Upper lobe of right lung (tissue), 1 donor: ENCODE data around the gene POLR2C. TPM values are rescaled to one million over a fixed set of nuclear protein-coding genes. Genes with fewer than 3 reads are reported as not detected.
A peak's percentile ranks its signal among the peaks of the same experiment; 100 is the strongest.

ENCODE experiments used
- ATAC-seq: fragments of 200-7000 bp; cut with Tn5 transposase; one replicate; pipeline ENCODE4 v1.9.1; 2020; ENCODE audit warnings: mild to moderate bottlenecking, moderate library complexity
- DNase-seq: peaks from one replicate; pipeline ENCODE4 v3.0.0-alpha.2; 2020
- H3K27ac ChIP-seq: fragments of 200-600 bp; one replicate; pipeline ENCODE4 v1.8.0; 2022
- H3K27me3 ChIP-seq: fragments of 200-600 bp; one replicate; pipeline ENCODE4 v1.8.0; 2022; ENCODE audit warnings: mild to moderate bottlenecking
- H3K36me3 ChIP-seq: fragments of 200-600 bp; one replicate; pipeline ENCODE4 v1.8.0; 2022
- H3K4me1 ChIP-seq: fragments of 200-600 bp; one replicate; pipeline ENCODE4 v1.8.0; 2022
- H3K4me3 ChIP-seq: fragments of 200-600 bp; one replicate; pipeline ENCODE4 v1.8.0; 2022; ENCODE audit warnings: mild to moderate bottlenecking
- H3K9me3 ChIP-seq: fragments of 200-600 bp; one replicate; pipeline ENCODE4 v1.8.0; 2022
- intact Hi-C: fragments of 100-400 bp; cut with DNase I; formaldehyde crosslinking; loops from one replicate; pipeline ENCODE4 v1.11.0; 2022
- total RNA-seq: library from RNA; stranded (reverse); fragmentation: NEBNext Ultra II Directional; extraction: Animal tissue kit (Norgen Biotek cat#: 25700); gene quantifications from one replicate; pipeline ENCODE4 v1.2.1, GENCODE V29; 2021
- TF ChIP-seq, protein P1 (sequence below): fragments of 200-600 bp; IDR thresholded peaks from one replicate; pipeline ENCODE4 v1.8.0; 2022; ENCODE audit warnings: antibody characterized with exemption
- donor health status: DM: no; HTN: yes; CAD: no; lungs with severe emphysema.

POLR2C gene
- total RNA-seq, 1 donor from 2014 or later: 85.1 TPM

DNA sequence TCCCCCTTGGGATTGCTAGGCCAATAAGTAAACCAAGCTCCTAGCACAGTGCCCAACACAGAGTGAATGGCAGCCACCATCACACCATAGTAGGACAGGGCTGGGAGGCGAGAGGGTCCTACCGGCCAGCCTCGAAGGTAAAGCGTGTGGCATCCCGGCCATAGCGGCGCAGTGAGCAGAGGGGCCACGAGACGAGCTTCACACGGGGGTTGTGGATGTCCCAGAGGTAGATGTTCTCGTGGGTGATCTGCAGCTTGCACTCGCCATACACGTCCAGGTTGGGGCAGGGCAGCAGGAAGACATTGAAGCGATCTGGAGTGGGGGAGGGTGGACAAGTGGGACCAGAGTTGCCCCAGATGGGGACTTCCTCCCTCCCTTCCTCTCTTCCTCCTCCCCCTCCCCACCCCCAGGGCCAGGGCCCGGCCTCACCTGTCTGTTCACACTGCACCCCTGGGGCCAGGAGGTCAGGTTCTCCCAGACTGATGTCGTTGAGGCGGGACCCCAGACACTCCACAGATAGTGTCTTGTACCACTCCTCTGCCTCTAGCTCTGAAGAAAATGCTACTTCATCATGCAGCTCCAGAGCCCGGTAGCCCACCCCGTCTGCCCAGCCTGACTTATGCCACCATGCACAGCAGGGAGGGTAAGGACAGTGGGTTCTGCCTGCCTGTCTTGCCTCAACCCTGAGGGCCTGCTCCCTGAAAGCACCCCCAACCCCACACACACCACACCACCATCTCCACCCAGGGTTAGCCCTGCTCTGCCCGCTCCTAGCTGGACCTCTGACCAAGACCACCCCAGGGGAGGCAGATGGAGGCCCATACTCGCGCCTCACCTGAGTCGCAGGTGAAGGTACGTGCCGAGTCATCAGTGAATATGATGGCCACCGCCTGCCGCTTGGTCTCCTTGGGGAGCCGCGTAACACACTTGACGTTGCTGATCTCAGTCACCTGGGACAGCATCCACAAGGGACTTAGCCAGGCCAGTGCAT, 12.5 kb downstream of the POLR2C start:
- Histone ChIP-seq H3K4me3 (no peak overlapping the region), H3K4me1 (peaks cover 60% of the 10 kb centered on the region), H3K9me3 (no peaks in the 10 kb centered on the region), H3K36me3 (peaks cover 47% of the 10 kb centered on the region), H3K27ac (no peak overlapping the region), H3K27me3 (no peaks in the 10 kb centered on the region)
- DNase-seq (no peak), ATAC-seq (no peak)
- TF ChIP-seq, protein P1, sequence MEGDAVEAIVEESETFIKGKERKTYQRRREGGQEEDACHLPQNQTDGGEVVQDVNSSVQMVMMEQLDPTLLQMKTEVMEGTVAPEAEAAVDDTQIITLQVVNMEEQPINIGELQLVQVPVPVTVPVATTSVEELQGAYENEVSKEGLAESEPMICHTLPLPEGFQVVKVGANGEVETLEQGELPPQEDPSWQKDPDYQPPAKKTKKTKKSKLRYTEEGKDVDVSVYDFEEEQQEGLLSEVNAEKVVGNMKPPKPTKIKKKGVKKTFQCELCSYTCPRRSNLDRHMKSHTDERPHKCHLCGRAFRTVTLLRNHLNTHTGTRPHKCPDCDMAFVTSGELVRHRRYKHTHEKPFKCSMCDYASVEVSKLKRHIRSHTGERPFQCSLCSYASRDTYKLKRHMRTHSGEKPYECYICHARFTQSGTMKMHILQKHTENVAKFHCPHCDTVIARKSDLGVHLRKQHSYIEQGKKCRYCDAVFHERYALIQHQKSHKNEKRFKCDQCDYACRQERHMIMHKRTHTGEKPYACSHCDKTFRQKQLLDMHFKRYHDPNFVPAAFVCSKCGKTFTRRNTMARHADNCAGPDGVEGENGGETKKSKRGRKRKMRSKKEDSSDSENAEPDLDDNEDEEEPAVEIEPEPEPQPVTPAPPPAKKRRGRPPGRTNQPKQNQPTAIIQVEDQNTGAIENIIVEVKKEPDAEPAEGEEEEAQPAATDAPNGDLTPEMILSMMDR: no peak
- intact Hi-C loops: loop anchor here (5.0 kb wide), 1 partner anchor 42 kb away; no protein-coding TSS in a partner anchor

DNA sequence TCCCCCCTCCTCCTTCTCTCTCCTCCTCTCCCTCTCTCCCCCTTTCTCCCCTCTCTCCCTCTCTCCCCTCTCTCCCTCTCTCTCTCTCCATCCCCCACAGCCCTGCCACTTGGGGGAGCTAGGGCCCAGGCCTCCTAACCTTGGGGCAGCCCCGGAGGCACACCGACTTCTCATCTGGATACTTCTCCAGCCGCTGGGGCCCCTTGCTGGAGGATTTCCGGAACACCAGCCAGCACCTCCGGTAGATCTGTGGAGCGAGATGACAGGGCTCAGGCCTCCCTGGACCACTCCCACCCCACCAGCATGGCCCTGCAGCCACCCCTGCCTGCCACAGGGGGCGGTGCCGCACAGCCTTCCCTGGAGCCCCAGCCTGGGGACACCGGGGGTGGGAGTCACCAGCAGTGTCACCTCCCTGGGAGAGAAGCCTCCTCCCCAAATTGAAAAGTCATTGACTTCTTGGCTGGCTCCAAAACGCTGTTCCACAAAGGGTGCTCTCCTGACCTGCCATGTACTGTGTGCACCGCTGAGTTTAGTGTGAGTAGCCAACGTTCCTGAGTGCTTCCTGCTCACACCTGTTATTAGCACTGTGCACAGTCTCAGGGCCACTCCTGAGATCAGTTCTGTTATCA, 13.3 kb downstream of the POLR2C start:
- Histone ChIP-seq H3K4me1 (peaks cover 60% of the 10 kb centered on the region), H3K27me3 (no peaks in the 10 kb centered on the region), H3K4me3 (no peak overlapping the region), H3K9me3 (no peaks in the 10 kb centered on the region), H3K27ac (peak overlapping the region; percentile 26), H3K36me3 (peaks cover 38% of the 10 kb centered on the region)
- TF ChIP-seq, protein P1: peak; percentile 65
- DNase-seq (peak; percentile 81), ATAC-seq (peak; percentile 62)
- intact Hi-C loops: loop anchor here (5.0 kb wide), 1 partner anchor 41 kb away; no protein-coding TSS in a partner anchor

DNA sequence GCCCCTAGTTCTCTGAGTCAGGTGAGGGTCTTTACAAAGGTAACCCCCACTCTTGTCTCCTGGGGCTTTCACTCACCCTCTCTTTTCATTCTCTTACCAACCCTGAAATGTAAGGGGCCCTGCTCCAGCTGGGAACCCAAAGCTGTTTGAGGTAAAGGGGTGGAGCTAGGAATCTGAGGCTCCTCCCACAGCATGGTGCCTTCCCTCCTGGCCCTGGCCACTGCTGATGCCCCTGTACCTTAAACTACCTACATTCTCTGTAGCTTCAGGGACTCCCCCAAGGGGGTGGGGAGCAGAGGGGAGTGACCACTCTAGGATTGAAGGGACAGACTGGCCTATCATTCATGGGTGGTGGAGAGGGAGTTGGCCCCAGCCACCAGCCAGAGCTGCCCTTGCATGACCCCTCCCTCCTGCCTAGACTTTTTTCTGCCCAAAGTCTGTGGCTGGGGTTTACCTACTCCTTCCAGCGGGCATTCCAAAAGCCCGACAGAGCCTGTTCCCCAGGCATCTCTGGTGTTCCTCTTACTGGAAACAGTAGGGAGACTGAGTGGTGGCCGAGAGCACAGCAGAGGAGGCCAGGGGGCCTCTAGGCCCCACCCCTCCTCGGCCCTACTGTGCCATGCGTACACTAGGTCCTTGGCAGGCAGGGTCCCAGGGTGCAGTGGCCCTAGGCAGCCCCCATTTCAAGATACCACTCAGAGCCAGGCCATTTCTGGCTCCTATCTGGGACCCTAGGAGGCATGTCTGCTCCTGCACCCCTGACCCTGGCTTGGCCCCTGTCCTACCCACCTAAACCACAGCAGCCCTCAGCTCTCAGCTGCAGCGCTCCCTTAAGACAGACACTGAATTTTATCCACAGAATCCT, 14.3 kb downstream of the POLR2C start:
- Histone ChIP-seq H3K4me1 (peaks cover 56% of the 10 kb centered on the region), H3K27me3 (no peaks in the 10 kb centered on the region), H3K9me3 (no peaks in the 10 kb centered on the region), H3K27ac (peak overlapping the region; percentile 30), H3K36me3 (peaks cover 28% of the 10 kb centered on the region), H3K4me3 (no peak overlapping the region)
- TF ChIP-seq, protein P1: no peak
- DNase-seq: no peak
- intact Hi-C loops: loop anchor here (5.0 kb wide), 1 partner anchor 41 kb away; no protein-coding TSS in a partner anchor
- no peak for ATAC-seq

DNA sequence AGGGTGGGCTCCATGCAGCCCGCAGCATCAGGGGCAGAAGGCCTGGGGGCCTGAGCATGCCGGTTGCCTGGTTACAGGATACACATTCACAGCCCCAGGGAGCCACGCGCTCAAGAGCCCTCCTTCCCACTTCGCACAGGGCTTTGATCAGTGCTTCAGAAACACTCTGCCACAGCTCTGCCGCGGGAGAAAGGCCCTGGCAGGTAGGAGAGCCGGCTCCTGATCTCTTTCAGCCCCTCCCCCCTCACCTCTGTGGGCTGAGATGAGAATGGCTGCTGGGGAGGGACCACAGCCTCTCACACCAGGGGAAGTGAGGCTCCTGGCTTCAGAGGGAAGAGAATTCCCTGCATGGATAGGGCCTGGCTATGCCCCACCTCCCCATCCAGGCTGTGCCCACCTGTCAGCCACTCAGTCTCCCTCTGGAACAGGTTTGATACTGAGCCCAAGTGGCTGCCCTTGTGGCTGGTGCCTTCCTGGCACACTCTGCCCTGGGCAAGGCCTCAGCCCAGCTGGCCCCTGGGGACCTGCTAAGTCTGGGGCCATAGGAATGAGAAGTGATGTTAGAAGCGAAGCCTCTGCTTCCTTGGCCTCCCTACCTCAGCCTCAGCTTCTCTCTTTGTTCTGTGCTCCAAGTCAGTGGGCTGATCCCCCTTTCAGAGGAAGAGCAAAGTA, 15.2 kb downstream of the POLR2C start:
- peak; percentile 66 for DNase-seq
- H3K4me1 ChIP-seq: peaks cover 55% of the 10 kb centered on the region
- H3K36me3 ChIP-seq: peaks cover 21% of the 10 kb centered on the region
- H3K27me3 ChIP-seq: no peaks in the 10 kb centered on the region
- ATAC-seq: peak; percentile 7
- no peaks in the 10 kb centered on the region for H3K9me3 ChIP-seq
- intact Hi-C loops: loop anchor here (5.0 kb wide), 1 partner anchor 40 kb away; no protein-coding TSS in a partner anchor
- peak overlapping the region; percentile 30 for H3K27ac ChIP-seq
- TF ChIP-seq, protein P1: no peak
- no peak overlapping the region for H3K4me3 ChIP-seq
